ENCODE measurements around the gene RAB3D.

DNA sequence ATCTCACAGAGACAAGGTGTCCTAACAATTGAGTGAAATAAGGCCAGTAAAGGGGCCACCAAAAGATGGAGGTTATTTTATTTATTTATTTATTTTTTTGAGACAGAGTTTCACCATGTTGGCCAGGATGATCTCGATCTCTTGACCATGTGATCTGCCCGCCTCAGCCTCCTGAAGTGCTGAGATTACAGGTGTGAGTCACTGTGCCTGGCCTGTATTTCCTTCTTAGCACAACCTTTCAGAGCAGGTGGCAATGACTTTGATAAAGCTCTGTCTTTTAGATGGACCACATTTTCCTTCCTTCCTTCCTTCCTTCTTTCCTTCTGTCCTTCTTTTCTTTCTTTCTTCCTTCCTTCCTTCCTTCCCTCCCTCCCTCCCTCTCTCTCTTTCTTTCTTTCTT is 66.2 kb downstream of the RAB3D start:
- TF ChIP-seq CTCF (IDR thresholded peaks at IDR 0.05) (no peak), POLR2A (IDR thresholded peaks at IDR 0.05) (no peak)
